GM23338 (cell line): ENCODE measurements around the gene RRBP1.

ENCODE experiments used
- CTCF ChIP-seq, 2 experiments: fragments of 200-600 bp in 1 of 2; sonication (generic) in 1 of 2; conservative IDR thresholded peaks; 2 replicates each; pipeline versions ENCODE4 v1.5.1 to v1.6.1; 2016 to 2017; ENCODE audit warnings: antibody characterized with exemption in 2 of 2, low read depth in 2 of 2, mild to moderate bottlenecking in 2 of 2, moderate library complexity in 1 of 2
- EZH2phosphoT487 ChIP-seq: fragments of 200-600 bp; sonication (generic); IDR thresholded peaks from one replicate; pipeline ENCODE4 v1.8.1; 2018; ENCODE audit warnings: antibody characterized with exemption; ENCODE audit not compliant: unreplicated experiment
- REST ChIP-seq: IDR thresholded peaks from one replicate; pipeline ENCODE4 v1.6.1; 2018; ENCODE audit warnings: antibody characterized with exemption; ENCODE audit not compliant: unreplicated experiment

GRCh38 chr20:17652411-17652810, 29.6 kb downstream of the RRBP1 start:
- peak in 1 of 2 experiments; percentile 23; a peak in 1 of 4 replicates for TF ChIP-seq CTCF (conservative IDR thresholded peaks at IDR 0.05; ENCODE audit: low read depth in 2 of 2)
- no peak for TF ChIP-seq EZH2phosphoT487
- TF ChIP-seq REST = no peak
